Prostate gland (tissue), 2 donors: ENCODE measurements around the gene CRYBG1.

Source experiments
- POLR2A ChIP-seq: fragments of 450-650 bp; IDR thresholded peaks from one replicate; pipeline ENCODE4 v1.6.1; 2016; ENCODE audit warnings: antibody characterized with exemption, mild to moderate bottlenecking
- POLR2AphosphoS5 ChIP-seq: sonication (generic); formaldehyde crosslinking; IDR thresholded peaks from one replicate; pipeline ENCODE4 v1.6.1; 2017; ENCODE audit warnings: antibody characterized with exemption
- TF ChIP-seq, protein P1 (sequence below), 4 experiments: fragments of 200-600 bp in 2 of 4; fragments of 450-650 bp in 2 of 4; sonication (generic) in 2 of 4; IDR thresholded peaks; 1 replicate in 3 of 4; 2 replicates in 1 of 4; pipeline ENCODE4 v1.5.1; 2016 to 2019; ENCODE audit warnings: antibody characterized with exemption in 4 of 4, mild to moderate bottlenecking in 2 of 4, moderate library complexity in 2 of 4

DNA sequence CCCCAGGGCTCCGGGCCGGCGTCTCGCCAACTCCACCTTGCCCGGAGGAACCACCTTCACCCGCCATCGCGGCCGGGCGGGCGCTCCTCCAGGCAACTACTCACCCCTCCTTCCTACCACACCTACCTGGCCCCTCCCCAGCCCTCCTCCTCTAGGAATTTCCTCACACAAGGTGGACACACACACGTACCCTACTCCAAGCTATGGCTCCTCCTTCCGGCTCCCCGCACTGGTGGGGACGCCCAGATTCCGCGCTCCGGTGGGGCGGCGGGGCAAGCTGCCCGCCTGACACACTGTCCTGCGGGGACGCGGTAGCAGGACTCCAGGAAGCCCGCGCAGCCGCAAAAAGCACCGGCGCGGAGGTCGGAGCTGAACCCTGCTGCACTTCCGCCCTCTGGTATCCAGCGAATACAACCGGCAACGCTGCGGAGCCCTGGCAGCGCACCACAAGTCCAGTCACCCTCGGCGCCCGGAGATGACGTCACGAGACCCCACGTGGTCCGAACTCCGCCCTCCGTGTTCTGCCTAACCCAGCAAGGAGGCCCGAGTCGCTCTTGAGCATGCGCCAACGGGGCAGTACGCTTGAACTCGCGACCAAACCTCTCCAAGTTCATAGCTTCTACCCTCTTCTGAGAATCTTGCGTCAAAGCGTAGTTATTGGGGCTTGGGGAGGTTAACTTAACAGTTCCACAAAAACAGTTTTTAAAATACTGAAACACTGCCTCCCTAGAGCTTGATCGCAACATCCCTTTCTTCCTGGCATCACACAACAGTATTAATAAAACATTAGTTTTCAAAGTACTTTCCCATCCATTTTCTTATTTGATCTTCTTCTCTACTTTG is 35.0 kb upstream of the CRYBG1 start, which contains the start of gene ATG5:
- TF ChIP-seq POLR2AphosphoS5 = peak; percentile 98
- TF ChIP-seq, protein P1, sequence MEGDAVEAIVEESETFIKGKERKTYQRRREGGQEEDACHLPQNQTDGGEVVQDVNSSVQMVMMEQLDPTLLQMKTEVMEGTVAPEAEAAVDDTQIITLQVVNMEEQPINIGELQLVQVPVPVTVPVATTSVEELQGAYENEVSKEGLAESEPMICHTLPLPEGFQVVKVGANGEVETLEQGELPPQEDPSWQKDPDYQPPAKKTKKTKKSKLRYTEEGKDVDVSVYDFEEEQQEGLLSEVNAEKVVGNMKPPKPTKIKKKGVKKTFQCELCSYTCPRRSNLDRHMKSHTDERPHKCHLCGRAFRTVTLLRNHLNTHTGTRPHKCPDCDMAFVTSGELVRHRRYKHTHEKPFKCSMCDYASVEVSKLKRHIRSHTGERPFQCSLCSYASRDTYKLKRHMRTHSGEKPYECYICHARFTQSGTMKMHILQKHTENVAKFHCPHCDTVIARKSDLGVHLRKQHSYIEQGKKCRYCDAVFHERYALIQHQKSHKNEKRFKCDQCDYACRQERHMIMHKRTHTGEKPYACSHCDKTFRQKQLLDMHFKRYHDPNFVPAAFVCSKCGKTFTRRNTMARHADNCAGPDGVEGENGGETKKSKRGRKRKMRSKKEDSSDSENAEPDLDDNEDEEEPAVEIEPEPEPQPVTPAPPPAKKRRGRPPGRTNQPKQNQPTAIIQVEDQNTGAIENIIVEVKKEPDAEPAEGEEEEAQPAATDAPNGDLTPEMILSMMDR (IDR thresholded peaks at IDR 0.05) = peak in 2 of 4 experiments; percentile 18 to 32
- TF ChIP-seq POLR2A = peak; percentile 75
